Urinary bladder (tissue), 4 donors: ENCODE results near the gene GNAI2. TPM values are rescaled to one million over a fixed set of nuclear protein-coding genes. Genes with fewer than 3 reads are reported as not detected.
"Not testable (repeated sequence)": the region's sequence is repeated elsewhere in the genome, so short reads cannot be mapped to it uniquely, and the experiment has no call there.

Source experiments
- DNase-seq: peaks from one replicate; pipeline ENCODE4 v3.0.0-alpha.2; 2015; ENCODE audit errors: extremely low spot score
- H3K27ac ChIP-seq: one replicate; pipeline ENCODE4 v1.5.1; 2013; ENCODE audit warnings: low read depth, mild to moderate bottlenecking, moderate library complexity
- H3K36me3 ChIP-seq: one replicate; pipeline ENCODE4 v1.6.1; 2013; ENCODE audit warnings: mild to moderate bottlenecking, moderate library complexity; ENCODE audit not compliant: insufficient read depth
- H3K4me1 ChIP-seq: one replicate; pipeline ENCODE4 v1.6.1; 2013; ENCODE audit warnings: mild to moderate bottlenecking, moderate library complexity; ENCODE audit not compliant: insufficient read depth
- H3K4me3 ChIP-seq: one replicate; pipeline ENCODE4 v1.5.1; 2013; ENCODE audit warnings: low read depth, low read length
- WGBS: extraction: QIAGEN DNeasy Blood & Tissue Kit; methylation state at CpG from one replicate; pipeline ENCODE4 v1.1.7; 2013; 5-methylcytosine and 5-hydroxymethylcytosine counted together
- polyA plus RNA-seq: library from polyadenylated mRNA; stranded (reverse); fragments of 200-250 nt; gene quantifications from one replicate; pipeline ENCODE4 v1.2.3, GENCODE V29; 2013
- total RNA-seq: library from RNA; depleted of rRNA; stranded (reverse); fragments of >200 nt; gene quantifications from one replicate; pipeline ENCODE4 v1.2.3, GENCODE V29; 2014
- donor health status: healthy with polysubstance abuse.
- donor health status: healthy.

GNAI2 gene
- total and polyA plus RNA-seq, 2 donors: 96.3 to 263 TPM

- H3K27ac ChIP-seq, DNase-seq, H3K36me3 ChIP-seq, H3K4me3 ChIP-seq, H3K4me1 ChIP-seq: not testable (repeated sequence)
- 97% methylated on average over 4 of the region's 4 CpGs for WGBS
Measured at GRCh38 chr3:50262200-50262599, 26.2 kb downstream of the GNAI2 start.

- H3K27ac ChIP-seq: no peak overlapping the region
- H3K4me1 ChIP-seq: peaks cover 2% of the 10 kb centered on the region
Measured at GRCh38 chr3:50262778-50263177, 26.8 kb downstream of the GNAI2 start.

GRCh38 chr3:50263478-50264382 is 27.7 kb downstream of the GNAI2 start:
- WGBS: 51% methylated on average over 6 of the region's 6 CpGs
- DNase-seq: no peak
- H3K36me3 ChIP-seq: no peaks in the 10 kb centered on the region
- peaks cover 2% of the 10 kb centered on the region for H3K4me1 ChIP-seq
- H3K4me3 ChIP-seq: no peak overlapping the region
- peak overlapping the region; percentile 35 for H3K27ac ChIP-seq

More at GRCh38 chr3:50262778-50263177, 26.8 kb downstream of the GNAI2 start:
- 86% methylated on average over 7 of the region's 7 CpGs for WGBS
- H3K4me3 ChIP-seq: no peak overlapping the region
- no peak for DNase-seq
- no peaks in the 10 kb centered on the region for H3K36me3 ChIP-seq

- Histone ChIP-seq H3K4me1 (peaks cover 5% of the 10 kb centered on the region), H3K27ac (peak overlapping the region; percentile 35), H3K36me3 (no peaks in the 10 kb centered on the region), H3K4me3 (no peak overlapping the region)
- WGBS: 10% methylated on average over 7 of the region's 7 CpGs
- DNase-seq: peak; percentile 85
Measured at GRCh38 chr3:50264383-50264963, 28.5 kb downstream of the GNAI2 start.

GRCh38 chr3:50264964-50265485 is 29.0 kb downstream of the GNAI2 start:
- WGBS: 59% methylated on average over 7 of the region's 7 CpGs
- no peak for DNase-seq
- Histone ChIP-seq H3K4me3 (no peak overlapping the region), H3K36me3 (no peaks in the 10 kb centered on the region), H3K4me1 (peaks cover 5% of the 10 kb centered on the region), H3K27ac (peak overlapping the region; percentile 78)

- Histone ChIP-seq H3K4me3 (no peak overlapping the region), H3K4me1 (peaks cover 5% of the 10 kb centered on the region), H3K27ac (no peak overlapping the region), H3K36me3 (no peaks in the 10 kb centered on the region)
- no peak for DNase-seq
- WGBS: 58% methylated on average over 1 of the region's 1 CpG
Measured at GRCh38 chr3:50265571-50265970, 29.6 kb downstream of the GNAI2 start.

GRCh38 chr3:50266017-50266416 is 30.0 kb downstream of the GNAI2 start:
- Histone ChIP-seq H3K27ac (no peak overlapping the region), H3K36me3 (no peaks in the 10 kb centered on the region), H3K4me1 (peaks cover 5% of the 10 kb centered on the region), H3K4me3 (no peak overlapping the region)
- no peak for DNase-seq
- 77% methylated on average over 6 of the region's 6 CpGs for WGBS

- H3K27ac ChIP-seq: peak overlapping the region; percentile 70
- H3K4me3 ChIP-seq: peak overlapping the region; percentile 34
- no peak for DNase-seq
- no peaks in the 10 kb centered on the region for H3K36me3 ChIP-seq
- H3K4me1 ChIP-seq: peaks cover 5% of the 10 kb centered on the region
- 51% methylated on average over 7 of the region's 7 CpGs for WGBS
Measured at GRCh38 chr3:50266836-50267235, 30.8 kb downstream of the GNAI2 start.

- no peaks in the 10 kb centered on the region for H3K36me3 ChIP-seq
- H3K4me1 ChIP-seq: peaks cover 5% of the 10 kb centered on the region
- 6% methylated on average over 22 of the region's 22 CpGs for WGBS
- peak overlapping the region; percentile 70 for H3K27ac ChIP-seq
- no peak for DNase-seq
- peak overlapping the region; percentile 34 for H3K4me3 ChIP-seq
Measured at GRCh38 chr3:50267280-50267913, 31.4 kb downstream of the GNAI2 start.

GRCh38 chr3:50268276-50268675 is 32.3 kb downstream of the GNAI2 start:
- H3K4me3 ChIP-seq: no peak overlapping the region
- peaks cover 5% of the 10 kb centered on the region for H3K4me1 ChIP-seq
- no peak overlapping the region for H3K27ac ChIP-seq
- no peaks in the 10 kb centered on the region for H3K36me3 ChIP-seq
- no peak for DNase-seq
- 43% methylated on average over 3 of the region's 3 CpGs for WGBS

GRCh38 chr3:50268703-50269451 is 32.9 kb downstream of the GNAI2 start, which contains the start of gene SEMA3B:
TSS of gene SEMA3B (plus strand) at chr3:50269147. CDS start at chr3:50269241, 94 bp downstream.
- Histone ChIP-seq H3K27ac (peak within 1 kb of the TSS; percentile 66), H3K36me3 (no peaks in the 10 kb centered on the region), H3K4me1 (peaks cover 5% of the 10 kb centered on the region), H3K4me3 (peak within 1 kb of the TSS; percentile 34)
- no peak for DNase-seq
- WGBS: 28% methylated on average over 21 of the region's 21 CpGs

- WGBS: 44% methylated on average over 4 of the region's 4 CpGs
- Histone ChIP-seq H3K27ac (peak overlapping the region; percentile 32), H3K4me1 (peaks cover 5% of the 10 kb centered on the region), H3K4me3 (no peak overlapping the region), H3K36me3 (no peaks in the 10 kb centered on the region)
- DNase-seq: no peak
Measured at GRCh38 chr3:50269460-50269859, 33.5 kb downstream of the GNAI2 start.

- WGBS: 76% methylated on average over 8 of the region's 8 CpGs
- Histone ChIP-seq H3K27ac (no peak overlapping the region), H3K4me1 (peaks cover 5% of the 10 kb centered on the region), H3K4me3 (no peak overlapping the region), H3K36me3 (no peaks in the 10 kb centered on the region)
- DNase-seq: no peak
Measured at GRCh38 chr3:50269977-50270413, 34.0 kb downstream of the GNAI2 start.
